SK-N-SH (cell line): ENCODE results near the gene DNAH6. TPM values are rescaled to one million over a fixed set of nuclear protein-coding genes. Genes with fewer than 3 reads are reported as not detected.

Source experiments
- CTCF ChIA-PET: fragments of 300-600, 350-600 bp; formaldehyde crosslinking; extraction: SDS; loops from one replicate; lab custom pipeline; 2021; lab: Yijun Ruan, JAX
- POLR2A ChIA-PET: fragments of 350-600 bp; sonication (Branson Sonifier 250); formaldehyde crosslinking; extraction: SDS; loops from one replicate; lab custom pipeline; 2020; ENCODE audit warnings: antibody characterized with exemption, inconsistent platforms; lab: Yijun Ruan, JAX
- DNase-seq: peaks from one replicate; pipeline ENCODE4 v3.0.0; 2012
- H2AFZ ChIP-seq: fragments of 200-600 bp; sonication (generic); 2 replicates; pipeline ENCODE4 v1.8.1; 2016; ENCODE audit warnings: antibody characterized with exemption, mild to moderate bottlenecking, low read depth
- H3F3A ChIP-seq: fragments of 200-600 bp; sonication (generic); replicated peaks from 2 replicates; pipeline ENCODE3; 2016; ENCODE audit warnings: antibody characterized with exemption, mild to moderate bottlenecking; ENCODE audit not compliant: insufficient read depth
- H3K27ac ChIP-seq, 2 experiments: fragments of 200-500 bp in 1 of 2; fragments of 200-600 bp in 1 of 2; sonication (Bioruptor generic) in 1 of 2; sonication (generic), shearing (Covaris generic) in 1 of 2; 2 replicates each; pipeline versions ENCODE4 v1.5.1 to v1.6.1; 2014 to 2016; ENCODE audit warnings: low read depth in 2 of 2, inconsistent platforms in 1 of 2, low read length in 1 of 2, mild to moderate bottlenecking in 1 of 2, mixed read lengths in 1 of 2
- H3K27me3 ChIP-seq: fragments of 200-600 bp; sonication (generic), shearing (Covaris generic); 2 replicates; pipeline ENCODE4 v1.6.1; 2016; ENCODE audit warnings: mixed run types; ENCODE audit not compliant: insufficient read depth
- H3K36me3 ChIP-seq, 2 experiments: fragments of 200-500 bp in 1 of 2; fragments of 200-600 bp in 1 of 2; sonication (Bioruptor generic) in 1 of 2; sonication (generic) in 1 of 2; replicated peaks in 1 of 2; 2 replicates each; pipeline versions ENCODE3 to v1.5.1; 2014 to 2016; ENCODE audit warnings: low read length in 1 of 2, mild to moderate bottlenecking in 1 of 2; ENCODE audit not compliant: insufficient read depth in 2 of 2, control insufficient read depth in 1 of 2
- H3K4me1 ChIP-seq, 2 experiments: fragments of 200-500 bp in 1 of 2; fragments of 200-600 bp in 1 of 2; sonication (Bioruptor generic) in 1 of 2; sonication (generic), shearing (Covaris generic) in 1 of 2; 2 replicates each; pipeline versions ENCODE4 v1.5.1 to v1.6.1; 2014 to 2016; ENCODE audit warnings: low read depth in 1 of 2, low read length in 1 of 2, mixed run types in 1 of 2; ENCODE audit not compliant: insufficient read depth in 2 of 2, control insufficient read depth in 1 of 2
- H3K4me2 ChIP-seq: fragments of 200-600 bp; sonication (generic), shearing (Covaris generic); 2 replicates; pipeline ENCODE4 v1.6.1; 2017; ENCODE audit warnings: mixed run types
- H3K4me3 ChIP-seq, 2 experiments: fragments of 200-500 bp in 1 of 2; fragments of 200-600 bp in 1 of 2; sonication (Bioruptor generic) in 1 of 2; sonication (generic), shearing (Covaris generic) in 1 of 2; 2 replicates each; pipeline versions ENCODE4 v1.5.1 to v1.8.1; 2014 to 2016; ENCODE audit warnings: low read depth in 2 of 2, inconsistent platforms in 1 of 2, low read length in 1 of 2, mild to moderate bottlenecking in 1 of 2, mixed read lengths in 1 of 2, moderate library complexity in 1 of 2
- H3K79me2 ChIP-seq: fragments of 200-600 bp; sonication (generic); 2 replicates; pipeline ENCODE4 v1.8.1; 2017; ENCODE audit warnings: mild to moderate bottlenecking; ENCODE audit not compliant: insufficient read depth
- H3K9ac ChIP-seq: fragments of 200-600 bp; sonication (generic); 2 replicates; pipeline ENCODE4 v1.6.1; 2017; ENCODE audit warnings: mixed run types
- H3K9me2 ChIP-seq: fragments of 200-600 bp; sonication (generic); 2 replicates; pipeline ENCODE4 v1.6.1; 2017; ENCODE audit warnings: mixed run types
- H3K9me3 ChIP-seq: fragments of 200-600 bp; sonication (generic); 2 replicates; pipeline ENCODE4 v1.6.1; 2017; ENCODE audit warnings: mixed run types, mild to moderate bottlenecking, moderate library complexity
- H4K20me1 ChIP-seq: fragments of 200-600 bp; sonication (generic); 2 replicates; pipeline ENCODE4 v1.6.1; 2017; ENCODE audit warnings: mild to moderate bottlenecking, mixed run types; ENCODE audit not compliant: insufficient read depth
- ELF1 ChIP-seq: IDR thresholded peaks from 2 replicates; pipeline ENCODE4 v1.4.0; 2012
- GABPA ChIP-seq: IDR thresholded peaks from 2 replicates; pipeline ENCODE4 v1.4.0; 2012; ENCODE audit warnings: low read depth, mild to moderate bottlenecking
- GATA2 ChIP-seq: sonication (generic); formaldehyde crosslinking; IDR thresholded peaks from 2 replicates; pipeline ENCODE4 v1.5.0; 2020; ENCODE audit warnings: mild to moderate bottlenecking, missing genetic modification reagents
- IRF3 ChIP-seq: fragments of 150-350 bp; IDR thresholded peaks from 2 replicates; pipeline ENCODE4 v1.6.1; 2016; ENCODE audit warnings: mild to moderate bottlenecking, low read depth, low read length
- RCOR1 ChIP-seq: fragments of 150-350 bp; IDR thresholded peaks from 2 replicates; pipeline ENCODE4 v1.6.1; 2017; ENCODE audit warnings: antibody characterized with exemption, low read length
- RXRA ChIP-seq: IDR thresholded peaks from 2 replicates; pipeline ENCODE4 v1.4.0; 2012; ENCODE audit warnings: low read depth, mild to moderate bottlenecking, borderline replicate concordance
- SMC3 ChIP-seq: IDR thresholded peaks from 2 replicates; pipeline ENCODE4 v1.6.1; 2012; ENCODE audit warnings: low read depth, low read length, improper control_type of control experiment
- TCF12 ChIP-seq: IDR thresholded peaks from 2 replicates; pipeline ENCODE4 v1.4.0; 2012
- USF2 ChIP-seq: fragments of 150-350 bp; IDR thresholded peaks from 2 replicates; pipeline ENCODE4 v1.6.1; 2017; ENCODE audit warnings: antibody characterized with exemption, low read length, low read depth, borderline replicate concordance
- YY1 ChIP-seq: IDR thresholded peaks from 2 replicates; pipeline ENCODE4 v1.4.0; 2012; ENCODE audit warnings: low read depth, mild to moderate bottlenecking
- WGBS: methylation state at CpG from one replicate; pipeline ENCODE4 v1.1.6; 2017; ENCODE audit warnings: low lambda C conversion rate; 5-methylcytosine and 5-hydroxymethylcytosine counted together
- polyA plus RNA-seq, 3 experiments: library from polyadenylated mRNA; depleted of rRNA; stranded (reverse); fragments of >200 nt; gene quantifications; 2 replicates each; pipeline ENCODE4 v1.2.3, GENCODE V29; 2012
- TF ChIP-seq, protein P1 (sequence below): IDR thresholded peaks from 2 replicates; pipeline ENCODE4 v1.6.1; 2012; ENCODE audit warnings: mild to moderate bottlenecking, low read depth, low read length, moderate library complexity
- TF ChIP-seq, protein P2 (sequence below): fragments of 200-600 bp; sonication (generic); IDR thresholded peaks from 2 replicates; pipeline ENCODE4 v1.6.1; 2017; ENCODE audit warnings: antibody characterized with exemption, mild to moderate bottlenecking, moderate library complexity

The DNAH6 gene
- polyA plus RNA-seq, 1 of the 3 experiments (the other 2 are of a cell fraction) = 0.03 TPM

GRCh38 chr2:84713441-84713840 is 197.1 kb downstream of the DNAH6 start:
- 22% methylated on average over 3 of the region's 3 CpGs for WGBS
- Histone ChIP-seq H3K4me2 (no peak overlapping the region), H2AFZ (no peak overlapping the region), H3K79me2 (no peaks in the 10 kb centered on the region), H4K20me1 (no peaks in the 10 kb centered on the region), H3K27me3 (no peaks in the 10 kb centered on the region), H3K4me1 (no peaks in the 10 kb centered on the region), H3K9me2 (no peaks in the 10 kb centered on the region), H3K27ac (no peak overlapping the region)
- CTCF ChIA-PET = no interaction called here
- no peak for DNase-seq
- TF ChIP-seq RXRA (no peak), TCF12 (no peak), YY1 (no peak), GABPA (no peak), SMC3 (no peak), ELF1 (no peak), IRF3 (no peak), USF2 (no peak), GATA2 (CRISPR knock-in tag) (no peak), RCOR1 (no peak)
- TF ChIP-seq, protein P1, sequence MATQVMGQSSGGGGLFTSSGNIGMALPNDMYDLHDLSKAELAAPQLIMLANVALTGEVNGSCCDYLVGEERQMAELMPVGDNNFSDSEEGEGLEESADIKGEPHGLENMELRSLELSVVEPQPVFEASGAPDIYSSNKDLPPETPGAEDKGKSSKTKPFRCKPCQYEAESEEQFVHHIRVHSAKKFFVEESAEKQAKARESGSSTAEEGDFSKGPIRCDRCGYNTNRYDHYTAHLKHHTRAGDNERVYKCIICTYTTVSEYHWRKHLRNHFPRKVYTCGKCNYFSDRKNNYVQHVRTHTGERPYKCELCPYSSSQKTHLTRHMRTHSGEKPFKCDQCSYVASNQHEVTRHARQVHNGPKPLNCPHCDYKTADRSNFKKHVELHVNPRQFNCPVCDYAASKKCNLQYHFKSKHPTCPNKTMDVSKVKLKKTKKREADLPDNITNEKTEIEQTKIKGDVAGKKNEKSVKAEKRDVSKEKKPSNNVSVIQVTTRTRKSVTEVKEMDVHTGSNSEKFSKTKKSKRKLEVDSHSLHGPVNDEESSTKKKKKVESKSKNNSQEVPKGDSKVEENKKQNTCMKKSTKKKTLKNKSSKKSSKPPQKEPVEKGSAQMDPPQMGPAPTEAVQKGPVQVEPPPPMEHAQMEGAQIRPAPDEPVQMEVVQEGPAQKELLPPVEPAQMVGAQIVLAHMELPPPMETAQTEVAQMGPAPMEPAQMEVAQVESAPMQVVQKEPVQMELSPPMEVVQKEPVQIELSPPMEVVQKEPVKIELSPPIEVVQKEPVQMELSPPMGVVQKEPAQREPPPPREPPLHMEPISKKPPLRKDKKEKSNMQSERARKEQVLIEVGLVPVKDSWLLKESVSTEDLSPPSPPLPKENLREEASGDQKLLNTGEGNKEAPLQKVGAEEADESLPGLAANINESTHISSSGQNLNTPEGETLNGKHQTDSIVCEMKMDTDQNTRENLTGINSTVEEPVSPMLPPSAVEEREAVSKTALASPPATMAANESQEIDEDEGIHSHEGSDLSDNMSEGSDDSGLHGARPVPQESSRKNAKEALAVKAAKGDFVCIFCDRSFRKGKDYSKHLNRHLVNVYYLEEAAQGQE = no peak
- TF ChIP-seq, protein P2, sequence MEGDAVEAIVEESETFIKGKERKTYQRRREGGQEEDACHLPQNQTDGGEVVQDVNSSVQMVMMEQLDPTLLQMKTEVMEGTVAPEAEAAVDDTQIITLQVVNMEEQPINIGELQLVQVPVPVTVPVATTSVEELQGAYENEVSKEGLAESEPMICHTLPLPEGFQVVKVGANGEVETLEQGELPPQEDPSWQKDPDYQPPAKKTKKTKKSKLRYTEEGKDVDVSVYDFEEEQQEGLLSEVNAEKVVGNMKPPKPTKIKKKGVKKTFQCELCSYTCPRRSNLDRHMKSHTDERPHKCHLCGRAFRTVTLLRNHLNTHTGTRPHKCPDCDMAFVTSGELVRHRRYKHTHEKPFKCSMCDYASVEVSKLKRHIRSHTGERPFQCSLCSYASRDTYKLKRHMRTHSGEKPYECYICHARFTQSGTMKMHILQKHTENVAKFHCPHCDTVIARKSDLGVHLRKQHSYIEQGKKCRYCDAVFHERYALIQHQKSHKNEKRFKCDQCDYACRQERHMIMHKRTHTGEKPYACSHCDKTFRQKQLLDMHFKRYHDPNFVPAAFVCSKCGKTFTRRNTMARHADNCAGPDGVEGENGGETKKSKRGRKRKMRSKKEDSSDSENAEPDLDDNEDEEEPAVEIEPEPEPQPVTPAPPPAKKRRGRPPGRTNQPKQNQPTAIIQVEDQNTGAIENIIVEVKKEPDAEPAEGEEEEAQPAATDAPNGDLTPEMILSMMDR = no peak
- TF ChIP-seq, all 33 proteins: peak for 0
- Histone ChIP-seq H3F3A (no peaks in the 10 kb centered on the region), H3K9ac (no peak overlapping the region), H3K9me3 (no peaks in the 10 kb centered on the region), H3K4me3 (no peak overlapping the region), H3K36me3 (no peaks in the 10 kb centered on the region)
- POLR2A ChIA-PET = no interaction called here
